ENCODE measurements around the gene CSMD2. TPM values are rescaled to one million over a fixed set of nuclear protein-coding genes. Genes with fewer than 3 reads are reported as not detected.

The CSMD2 gene
- total and polyA plus RNA-seq, 12 donors = 0.35 to 5.1 (median 1.5) TPM

- no peak for DNase-seq
- H3K36me3 ChIP-seq (replicated peaks in 1 of 2) = no peaks in the 10 kb centered on the region
- H3K4me3 ChIP-seq = no peak overlapping the region
- intact Hi-C loops (cut with DNase I) = no loop called here
- H3K27ac ChIP-seq = no peak overlapping the region
- TF ChIP-seq CTCF (IDR thresholded peaks at IDR 0.05) = no peak
- no peak for TF ChIP-seq POLR2A (IDR thresholded peaks at IDR 0.05)
- H3K4me1 ChIP-seq (replicated peaks in 1 of 2) = peaks cover 8 to 10% of the 10 kb centered on the region in 2 donors
- WGBS, 4 donors = 86 to 97% (median 90%) methylated on average over 1 to 2 of the region's 2 CpGs
- H3K27me3 ChIP-seq = no peaks in the 10 kb centered on the region
- no peaks in the 10 kb centered on the region for H3K9me3 ChIP-seq (replicated peaks in 1 of 3)
These were observed 269.1 kb downstream of the CSMD2 start for GRCh38 chr1:33895976-33896375.

DNA sequence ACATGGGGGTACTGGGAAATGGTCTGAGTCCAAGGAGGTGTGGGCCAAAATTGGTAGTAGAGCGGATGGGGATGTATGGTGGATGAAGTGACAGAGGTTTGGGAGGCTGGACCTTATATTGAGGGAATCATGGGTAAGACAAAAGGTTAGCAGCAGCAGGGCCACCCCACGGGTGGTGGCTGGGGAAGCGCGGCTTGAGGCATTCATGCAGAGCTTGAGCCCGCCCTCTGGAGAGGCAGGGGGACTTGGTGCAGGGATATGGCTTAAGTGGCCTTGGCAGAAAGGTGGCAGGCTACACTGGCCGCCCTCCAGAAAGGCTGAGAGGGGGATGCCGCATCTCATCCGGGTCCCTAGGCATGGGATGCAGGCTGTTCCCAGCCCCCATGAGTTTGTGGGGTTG is 269.6 kb downstream of the CSMD2 start:
- no peak for DNase-seq
- Histone ChIP-seq H3K36me3 (replicated peaks in 1 of 2) (no peaks in the 10 kb centered on the region), H3K27me3 (no peaks in the 10 kb centered on the region), H3K9me3 (replicated peaks in 1 of 3) (no peaks in the 10 kb centered on the region), H3K4me1 (replicated peaks in 1 of 2) (peaks cover 8 to 10% of the 10 kb centered on the region in 2 donors), H3K27ac (no peak overlapping the region), H3K4me3 (no peak overlapping the region)
- TF ChIP-seq POLR2A (IDR thresholded peaks at IDR 0.05) = no peak
- no peak for TF ChIP-seq CTCF (IDR thresholded peaks at IDR 0.05)
- 87 to 91% (median 89%) methylated on average over 5 to 8 of the region's 8 CpGs for WGBS, 4 donors
- intact Hi-C loops (cut with DNase I) = no loop called here

- intact Hi-C loops (cut with DNase I) = no loop called here
- no peaks in the 10 kb centered on the region for H3K36me3 ChIP-seq (replicated peaks in 1 of 2)
- no peaks in the 10 kb centered on the region for H3K9me3 ChIP-seq (replicated peaks in 1 of 3)
- no peaks in the 10 kb centered on the region for H3K27me3 ChIP-seq
- no peaks in the 10 kb centered on the region for H3K4me1 ChIP-seq (replicated peaks in 1 of 2)
- TF ChIP-seq POLR2A (IDR thresholded peaks at IDR 0.05) (no peak), CTCF (IDR thresholded peaks at IDR 0.05) (no peak)
- H3K27ac ChIP-seq = peak overlapping the region in 3 of 5 donors; percentile 13 to 66 (median 31)
- WGBS, 4 donors = 50 to 67% (median 60%) methylated on average over 3 of the region's 3 CpGs
- no peak overlapping the region for H3K4me3 ChIP-seq
- no peak for DNase-seq
These were observed 271.7 kb downstream of the CSMD2 start for GRCh38 chr1:33893147-33893830.

- Histone ChIP-seq H3K27me3 (no peaks in the 10 kb centered on the region), H3K36me3 (replicated peaks in 1 of 2) (no peaks in the 10 kb centered on the region), H3K4me1 (replicated peaks in 1 of 2) (no peaks in the 10 kb centered on the region), H3K4me3 (no peak overlapping the region), H3K27ac (no peak overlapping the region), H3K9me3 (replicated peaks in 1 of 3) (no peaks in the 10 kb centered on the region)
- no peak for DNase-seq
- intact Hi-C loops (cut with DNase I) = no loop called here
- WGBS, 4 donors = 50 to 62% (median 58%) methylated on average over 5 of the region's 5 CpGs
- TF ChIP-seq CTCF (IDR thresholded peaks at IDR 0.05) (no peak), POLR2A (IDR thresholded peaks at IDR 0.05) (no peak)
These were observed 278.5 kb downstream of the CSMD2 start for GRCh38 chr1:33886496-33886895.
